ENCODE measurements around the gene XKR8. TPM values are rescaled to one million over a fixed set of nuclear protein-coding genes. Genes with fewer than 3 reads are reported as not detected.
A peak's percentile ranks its signal among the peaks of the same experiment; 100 is the strongest.

Gene XKR8
- total and polyA plus RNA-seq, 9 of the 15 experiments (the other 6 are each of a cell fraction or from before 2014, with no cell fraction given), result 0.45 to 2.8 (median 1.7) TPM

GRCh38 chr1:27993241-27993640 lies 33.5 kb downstream of the XKR8 start (continued):
- TF ChIP-seq ZNF12 (CRISPR knock-in tag; IDR thresholded peaks at IDR 0.05), result no peak
- no peak for TF ChIP-seq NUFIP1 (IDR thresholded peaks at IDR 0.05; ENCODE audit: partially characterized antibody)
- TF ChIP-seq SIX5 (IDR thresholded peaks at IDR 0.05; ENCODE audit: borderline replicate concordance in 1 of 2, insufficient read depth in 1 of 2, low read depth in 1 of 2, low read length in 2 of 2), result no peak
- no peak for TF ChIP-seq SETDB1 (IDR thresholded peaks at IDR 0.05; ENCODE audit: low read length)
- TF ChIP-seq MTA3 (IDR thresholded peaks at IDR 0.05; ENCODE audit: borderline replicate concordance), result no peak

GRCh38 chr1:27994060-27994459 lies 34.3 kb downstream of the XKR8 start:
- intact Hi-C loops (cut with micrococcal nuclease), result no loop called here
- H3K4me1 ChIP-seq (replicated peaks in 1 of 2; ENCODE audit: control insufficient read depth in 2 of 2, insufficient read depth in 2 of 2, low read length in 2 of 2), result no peaks in the 10 kb centered on the region
- no peak overlapping the region for H3K4me2 ChIP-seq (ENCODE audit: insufficient read depth, low read length)
- H3K27ac ChIP-seq (ENCODE audit: extremely low read depth, low read depth, low read length), result no peak overlapping the region
- no peak for ATAC-seq
- H4K20me1 ChIP-seq (replicated peaks; ENCODE audit: control insufficient read depth, insufficient read depth, low read length), result no peaks in the 10 kb centered on the region
- BruUV-seq (replicated peaks), result no TSS peak
- in situ Hi-C loops (cut with MboI), result no loop called here
- no peaks in the 10 kb centered on the region for H3K9me3 ChIP-seq (replicated peaks; ENCODE audit: control insufficient read depth, insufficient read depth, low read depth, low read length)
- H3K9me1 ChIP-seq (ENCODE audit: control insufficient read depth, insufficient read depth, low read length), result no peaks in the 10 kb centered on the region
- no peak overlapping the region for H3K9ac ChIP-seq (ENCODE audit: insufficient read depth in 1 of 2, low read depth in 2 of 2, low read length in 2 of 2)
- DNase-seq (ENCODE audit: extremely low read depth in 1 of 4, low spot score in 3 of 4), result no peak
- POLR2A ChIA-PET, result interaction anchor here (1.5 to 1.7 kb wide), 2 partner anchors 10 to 94 kb away, joined by 4 to 7 read pairs; partner anchors contain the start of gene EYA3
- peaks cover 91% of the 10 kb centered on the region for H3K36me3 ChIP-seq (ENCODE audit: control insufficient read depth, insufficient read depth, low read length)
- no peak overlapping the region for H3K4me3 ChIP-seq
- FAIRE-seq, result no peak
- CTCF ChIA-PET (ENCODE audit: low intra/inter-chr PET ratio), result no interaction called here
- no peak overlapping the region for H2AFZ ChIP-seq (ENCODE audit: low read depth, low read length)
- no peaks in the 10 kb centered on the region for H3K27me3 ChIP-seq (ENCODE audit: control insufficient read depth in 2 of 2, insufficient read depth in 2 of 2, low read length in 2 of 2)
- H3K79me2 ChIP-seq (ENCODE audit: control insufficient read depth, insufficient read depth, low read length), result no peaks in the 10 kb centered on the region
- WGBS (ENCODE audit: insufficient coverage, low coverage, missing lambda C conversion rate), result 63% methylated on average over 1 of the region's 1 CpG
- TF ChIP-seq TFE3 (CRISPR knock-in tag; IDR thresholded peaks at IDR 0.05) (peak; percentile 24), CGGBP1 (CRISPR knock-in tag; IDR thresholded peaks at IDR 0.05) (no peak), BHLHE40 (IDR thresholded peaks at IDR 0.05; ENCODE audit: low read length) (0 out of 2 replicates have a peak, but pooled peaks have one; percentile 21)
